Keratinocyte (primary cell): ENCODE measurements around the gene SDF4. TPM values are rescaled to one million over a fixed set of nuclear protein-coding genes. Genes with fewer than 3 reads are reported as not detected.
A peak's percentile ranks its signal among the peaks of the same experiment; 100 is the strongest.

Experiments used
- DNase-seq: peaks from one replicate; pipeline ENCODE4 v3.0.0-alpha.2; 2011; ENCODE audit warnings: low read depth, missing footprints, low spot score
- FAIRE-seq: peaks from 2 replicates; lab custom pipeline; 2011; peaks lifted over from hg19 to GRCh38; lab: Jason Lieb, UNC
- H2AFZ ChIP-seq: 2 replicates; pipeline ENCODE4 v1.6.0; 2012; ENCODE audit warnings: low read length, control low read depth, inconsistent platforms; ENCODE audit not compliant: control insufficient read depth
- H3K27ac ChIP-seq: 2 replicates; pipeline ENCODE4 v1.5.1; 2011; ENCODE audit warnings: low read length; ENCODE audit not compliant: control insufficient read depth, insufficient read depth
- H3K27me3 ChIP-seq: 3 replicates; pipeline ENCODE4 v1.6.0; 2011; ENCODE audit warnings: low read length; ENCODE audit not compliant: control insufficient read depth, insufficient read depth; ENCODE audit errors: extremely low read depth
- H3K36me3 ChIP-seq, 2 experiments: 2 replicates in 1 of 2; 3 replicates in 1 of 2; pipeline ENCODE4 v1.5.1; 2011; ENCODE audit warnings: low read length in 2 of 2, mild to moderate bottlenecking in 1 of 2; ENCODE audit not compliant: control insufficient read depth in 2 of 2, insufficient read depth in 2 of 2; ENCODE audit errors: extremely low read depth in 1 of 2
- H3K4me1 ChIP-seq: 3 replicates; pipeline ENCODE4 v1.5.1; 2011; ENCODE audit warnings: low read length; ENCODE audit not compliant: control insufficient read depth, insufficient read depth; ENCODE audit errors: extremely low read depth
- H3K4me2 ChIP-seq: 3 replicates; pipeline ENCODE4 v1.6.0; 2011; ENCODE audit warnings: low read depth, low read length; ENCODE audit not compliant: control insufficient read depth, insufficient read depth; ENCODE audit errors: extremely low read depth
- H3K4me3 ChIP-seq, 3 experiments: fragments of 200-600 bp in 1 of 3; sonication (generic) in 1 of 3; 2 replicates in 2 of 3; 3 replicates in 1 of 3; pipeline ENCODE4 v1.5.1; 2011 to 2016; ENCODE audit warnings: low read length in 3 of 3, mild to moderate bottlenecking in 3 of 3, control low read depth in 2 of 3, inconsistent platforms in 1 of 3, low read depth in 1 of 3, mixed read lengths in 1 of 3, mixed run types in 1 of 3, moderate library complexity in 1 of 3; ENCODE audit not compliant: control insufficient read depth in 2 of 3, insufficient read depth in 2 of 3; ENCODE audit errors: extremely low read depth in 1 of 3
- H3K79me2 ChIP-seq: 2 replicates; pipeline ENCODE4 v1.6.0; 2012; ENCODE audit warnings: low read length; ENCODE audit not compliant: control insufficient read depth, insufficient read depth
- H3K9ac ChIP-seq: 3 replicates; pipeline ENCODE4 v1.6.0; 2011; ENCODE audit warnings: low read length; ENCODE audit not compliant: control insufficient read depth, insufficient read depth; ENCODE audit errors: extremely low read depth
- H3K9me1 ChIP-seq: 3 replicates; pipeline ENCODE4 v1.6.0; 2011; ENCODE audit warnings: low read length; ENCODE audit not compliant: control insufficient read depth, insufficient read depth; ENCODE audit errors: extremely low read depth
- H3K9me3 ChIP-seq: 2 replicates; pipeline ENCODE4 v1.5.1; 2012; ENCODE audit warnings: low read depth, low read length; ENCODE audit not compliant: control insufficient read depth
- H4K20me1 ChIP-seq: 3 replicates; pipeline ENCODE4 v1.6.0; 2011; ENCODE audit warnings: low read length; ENCODE audit not compliant: control insufficient read depth, insufficient read depth; ENCODE audit errors: extremely low read depth
- EZH2 ChIP-seq: IDR thresholded peaks from one replicate; pipeline ENCODE4 v1.6.1; 2012; ENCODE audit warnings: inconsistent platforms, mild to moderate bottlenecking, low read length, moderate library complexity
- dilution Hi-C: fragments of 300-500 bp; cut with MboI; formaldehyde crosslinking; loops from one replicate; pipeline ENCODE4 v1.7.0; 2020; ENCODE audit warnings: low sequenced_read_pairs; ENCODE audit not compliant: extremely low pct_ligation_motif_present
- polyA plus RNA-seq, 5 experiments: library from polyadenylated mRNA; depleted of rRNA in 3 of 5; stranded (reverse) in 3 of 5; stranded (forward) in 1 of 5; unstranded in 1 of 5; fragments of >200 nt; gene quantifications; 1 replicate in 1 of 5; 2 replicates in 3 of 5; 3 replicates in 1 of 5; pipeline versions ENCODE4 v1.2.1 to v1.2.3, GENCODE V29; 2011 to 2012; ENCODE audit warnings: missing spikeins in 2 of 5, low read depth in 1 of 5, low replicate concordance in 1 of 5
- TF ChIP-seq, protein P1 (sequence below), 3 experiments: IDR thresholded peaks in 1 of 3; conservative IDR thresholded peaks in 1 of 3; optimal IDR thresholded peaks in 1 of 3; 2 replicates in 2 of 3; 3 replicates in 1 of 3; pipeline versions ENCODE3 to v1.5.1; 2011; ENCODE audit warnings: low read length in 3 of 3, mild to moderate bottlenecking in 3 of 3, moderate library complexity in 2 of 3, control low read depth in 1 of 3, inconsistent platforms in 1 of 3; ENCODE audit not compliant: insufficient read depth in 2 of 3; ENCODE audit errors: extremely low read depth in 1 of 3

The SDF4 gene
- polyA plus RNA-seq, 1 donor (not counting 4 experiments of a cell fraction or from before 2014, with no cell fraction given), result 66.3 TPM

DNA sequence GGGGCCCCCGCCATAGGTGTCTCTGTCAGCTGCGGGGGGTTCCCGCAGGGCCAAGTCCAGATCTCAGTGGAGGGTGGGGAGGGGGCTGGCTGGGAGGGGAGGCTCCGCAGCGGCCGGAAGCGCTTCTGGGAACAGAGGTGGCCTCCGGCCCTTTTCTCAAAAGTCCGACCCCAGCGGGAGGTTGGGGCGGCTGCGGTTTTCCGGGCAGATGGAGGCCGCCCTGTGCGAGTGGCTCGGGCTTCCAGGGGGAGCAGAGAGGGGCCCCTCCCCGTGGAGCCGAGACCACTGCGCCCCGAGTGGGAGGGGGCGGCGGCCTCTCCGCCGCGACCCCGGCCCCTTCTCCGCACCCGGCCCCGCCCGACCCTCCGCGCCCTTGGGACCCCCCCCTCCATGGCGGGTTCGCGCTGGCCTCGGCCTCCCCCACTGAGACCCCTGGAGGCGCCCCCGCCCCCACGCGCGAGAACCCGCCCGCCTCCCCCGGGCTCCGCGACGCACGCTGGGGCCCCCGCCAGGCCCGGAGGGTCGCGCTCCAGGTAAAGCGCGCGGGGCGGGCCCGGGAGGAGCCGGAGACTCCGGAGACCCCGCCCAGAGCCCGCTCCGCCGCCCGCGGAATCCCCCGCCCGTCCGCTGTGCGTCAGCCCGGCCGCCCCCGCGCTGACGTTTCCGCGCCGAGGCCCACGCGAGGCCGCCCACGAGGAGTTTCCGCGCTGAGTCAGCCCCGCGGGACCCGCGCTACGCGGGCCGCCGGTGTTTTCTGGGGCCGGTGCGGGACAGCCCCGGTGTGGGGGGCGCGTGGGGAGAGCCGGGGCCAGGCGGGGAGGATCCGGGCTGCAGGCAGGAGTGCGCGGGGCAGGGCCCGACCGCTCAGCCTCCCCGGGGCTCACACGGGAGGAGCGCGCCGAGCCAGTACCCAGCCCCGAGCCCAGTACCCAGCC, 30.7 kb downstream of the SDF4 start:
- H3K4me2 ChIP-seq, result peak overlapping the region; percentile 48
- no peak overlapping the region for H3K27ac ChIP-seq
- H3K4me1 ChIP-seq, result peaks cover 3% of the 10 kb centered on the region
- TF ChIP-seq, protein P1, sequence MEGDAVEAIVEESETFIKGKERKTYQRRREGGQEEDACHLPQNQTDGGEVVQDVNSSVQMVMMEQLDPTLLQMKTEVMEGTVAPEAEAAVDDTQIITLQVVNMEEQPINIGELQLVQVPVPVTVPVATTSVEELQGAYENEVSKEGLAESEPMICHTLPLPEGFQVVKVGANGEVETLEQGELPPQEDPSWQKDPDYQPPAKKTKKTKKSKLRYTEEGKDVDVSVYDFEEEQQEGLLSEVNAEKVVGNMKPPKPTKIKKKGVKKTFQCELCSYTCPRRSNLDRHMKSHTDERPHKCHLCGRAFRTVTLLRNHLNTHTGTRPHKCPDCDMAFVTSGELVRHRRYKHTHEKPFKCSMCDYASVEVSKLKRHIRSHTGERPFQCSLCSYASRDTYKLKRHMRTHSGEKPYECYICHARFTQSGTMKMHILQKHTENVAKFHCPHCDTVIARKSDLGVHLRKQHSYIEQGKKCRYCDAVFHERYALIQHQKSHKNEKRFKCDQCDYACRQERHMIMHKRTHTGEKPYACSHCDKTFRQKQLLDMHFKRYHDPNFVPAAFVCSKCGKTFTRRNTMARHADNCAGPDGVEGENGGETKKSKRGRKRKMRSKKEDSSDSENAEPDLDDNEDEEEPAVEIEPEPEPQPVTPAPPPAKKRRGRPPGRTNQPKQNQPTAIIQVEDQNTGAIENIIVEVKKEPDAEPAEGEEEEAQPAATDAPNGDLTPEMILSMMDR (optimal IDR thresholded peaks at IDR 0.05 in 1 of 3, IDR thresholded peaks at IDR 0.05 in 1 of 3, conservative IDR thresholded peaks at IDR 0.05 in 1 of 3; ENCODE audit: extremely low read depth in 1 of 3, insufficient read depth in 2 of 3, low read length in 3 of 3), result no peak
- no peak for TF ChIP-seq EZH2
- dilution Hi-C loops, result no loop called here
- no peaks in the 10 kb centered on the region for H3K9me3 ChIP-seq
- H3K36me3 ChIP-seq, result no peaks in the 10 kb centered on the region
- peaks cover 29% of the 10 kb centered on the region for H3K27me3 ChIP-seq
- H4K20me1 ChIP-seq, result no peaks in the 10 kb centered on the region
- FAIRE-seq (no peak), DNase-seq (no peak)
- no peak overlapping the region for H2AFZ ChIP-seq
- peak overlapping the region; percentile 37 for H3K9ac ChIP-seq
- H3K9me1 ChIP-seq, result no peaks in the 10 kb centered on the region
- no peaks in the 10 kb centered on the region for H3K79me2 ChIP-seq
- H3K4me3 ChIP-seq, result peak overlapping the region in 2 of 3 experiments; percentile 22 to 33

DNA sequence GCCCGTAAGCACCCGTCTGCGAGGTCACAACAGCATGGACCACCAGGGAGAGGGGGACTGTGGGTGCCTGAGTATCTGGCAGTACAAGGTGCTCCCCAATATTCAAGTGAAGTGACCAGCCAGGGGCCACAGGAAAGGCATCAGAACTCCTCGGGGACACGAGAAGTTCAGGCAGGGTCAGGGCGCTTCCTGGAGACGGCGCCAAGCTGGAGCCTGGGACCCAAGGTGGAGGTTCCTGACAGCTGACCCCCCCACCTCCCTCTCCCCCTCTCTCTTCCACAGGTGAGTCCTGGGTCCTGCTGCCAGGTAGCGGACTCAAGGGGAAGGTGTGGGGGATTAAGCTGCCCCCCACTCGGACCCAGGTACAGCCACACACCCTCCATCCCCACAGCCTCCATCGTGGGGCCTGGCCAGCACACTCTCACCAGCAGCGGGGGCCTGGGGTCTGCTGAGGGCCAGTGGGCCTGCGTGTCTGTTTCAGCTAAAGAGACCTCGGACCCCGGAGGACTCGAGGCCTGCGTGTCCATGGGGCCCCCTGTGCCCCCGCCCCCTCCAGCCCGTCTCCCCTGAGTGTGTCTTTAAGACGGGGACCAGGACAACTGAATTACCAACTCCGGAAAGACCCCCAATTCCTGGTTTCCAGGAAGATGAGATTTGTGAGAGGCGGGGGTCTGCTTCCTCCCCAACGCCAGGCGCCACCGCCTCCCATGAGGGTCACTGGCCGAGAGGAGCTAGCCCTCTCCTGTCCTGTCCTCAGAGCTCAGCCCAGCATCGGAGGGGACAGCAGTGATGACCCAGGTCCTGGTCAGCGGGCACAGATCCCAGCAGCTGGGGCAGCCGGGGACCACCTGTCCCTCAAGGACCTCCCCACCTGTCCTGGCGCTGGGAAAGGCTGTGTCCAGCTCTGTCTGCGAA, 31.6 kb downstream of the SDF4 start:
- dilution Hi-C loops, result no loop called here
- Histone ChIP-seq H3K27me3 (peaks cover 19% of the 10 kb centered on the region), H3K4me1 (peaks cover 3% of the 10 kb centered on the region), H3K36me3 (no peaks in the 10 kb centered on the region), H3K27ac (no peak overlapping the region), H3K4me3 (no peak overlapping the region), H2AFZ (no peak overlapping the region), H3K79me2 (no peaks in the 10 kb centered on the region), H4K20me1 (no peaks in the 10 kb centered on the region), H3K4me2 (no peak overlapping the region), H3K9me3 (no peaks in the 10 kb centered on the region), H3K9me1 (no peaks in the 10 kb centered on the region), H3K9ac (no peak overlapping the region)
- TF ChIP-seq, protein P1 (optimal IDR thresholded peaks at IDR 0.05 in 1 of 3, IDR thresholded peaks at IDR 0.05 in 1 of 3, conservative IDR thresholded peaks at IDR 0.05 in 1 of 3; ENCODE audit: extremely low read depth in 1 of 3, insufficient read depth in 2 of 3, low read length in 3 of 3), result no peak
- no peak for TF ChIP-seq EZH2
- DNase-seq (no peak), FAIRE-seq (no peak)
